Heart right ventricle (tissue), 16 donors: Measurements from ENCODE around the gene OR6B2. TPM values are rescaled to one million over a fixed set of nuclear protein-coding genes. Genes with fewer than 3 reads are reported as not detected.

Experiments used
- ATAC-seq, 8 donors: fragments of 200-7000 bp; cut with Tn5 transposase; one replicate each; pipeline ENCODE4 v1.9.1; 2020; ENCODE audit warnings: mild to moderate bottlenecking in 8 of 8, moderate library complexity in 8 of 8, moderate number of reproducible peaks in 1 of 8
- DNase-seq, 2 donors: peaks; one replicate each; pipeline ENCODE4 v3.0.0-alpha.2; 2020
- H3K27ac ChIP-seq, 10 donors: fragments of 200-600 bp; sonication (generic) in 2 of 10; one replicate each; pipeline versions ENCODE4 v1.5.0 to v1.8.0; 2020 to 2022; ENCODE audit warnings: mild to moderate bottlenecking in 3 of 10
- H3K27me3 ChIP-seq, 7 donors: fragments of 200-600 bp; one replicate each; pipeline ENCODE4 v1.8.0; 2021 to 2022; ENCODE audit warnings: mild to moderate bottlenecking in 2 of 7
- H3K36me3 ChIP-seq, 9 donors: fragments of 200-600 bp; sonication (generic) in 1 of 9; one replicate each; pipeline versions ENCODE4 v1.5.0 to v1.8.0; 2020 to 2022; ENCODE audit warnings: mild to moderate bottlenecking in 2 of 9
- H3K4me1 ChIP-seq, 9 donors: fragments of 200-600 bp; sonication (generic) in 1 of 9; one replicate each; pipeline versions ENCODE4 v1.5.0 to v1.8.0; 2020 to 2022; ENCODE audit warnings: mild to moderate bottlenecking in 4 of 9
- H3K4me3 ChIP-seq, 10 donors: fragments of 200-600 bp; sonication (generic) in 2 of 10; one replicate each; pipeline versions ENCODE4 v1.5.0 to v1.8.0; 2020 to 2022; ENCODE audit warnings: mild to moderate bottlenecking in 7 of 10, moderate library complexity in 2 of 10
- H3K9me3 ChIP-seq, 11 donors: fragments of 200-600 bp in 10 of 11; sonication (generic) in 2 of 11; one replicate each; pipeline versions ENCODE4 v1.5.0 to v1.8.0; 2013 to 2022; ENCODE audit warnings: mild to moderate bottlenecking in 2 of 11, control low read depth in 1 of 11, moderate library complexity in 1 of 11
- WGBS, 2 donors: extraction: QIAGEN DNeasy Blood & Tissue Kit; methylation state at CpG; one replicate each; pipeline ENCODE4 v1.1.7; 2013; ENCODE audit warnings: inconsistent platforms in 1 of 2; 5-methylcytosine and 5-hydroxymethylcytosine counted together
- intact Hi-C, 10 donors: fragments of 100-400 bp; cut with DNase I; formaldehyde crosslinking; loops; one replicate each; pipeline versions ENCODE4 v1.11.1 to v1.14.2; 2022
- polyA plus RNA-seq, 2 donors: library from polyadenylated mRNA; stranded (reverse); fragments of 200-250 nt; gene quantifications; one replicate each; pipeline ENCODE4 v1.2.3, GENCODE V29; 2013
- total RNA-seq, 10 donors: library from RNA; stranded (reverse); fragmentation: NEBNext Ultra II Directional in 3 of 10; extraction: Animal tissue kit (Norgen Biotek cat#: 25700) in 3 of 10; gene quantifications; one replicate each; pipeline versions ENCODE4 v1.2.1 to v1.2.4, GENCODE V29; 2021 to 2023
- TF ChIP-seq, protein P1 (sequence below), 9 donors: fragments of 200-600 bp; sonication (generic) in 2 of 9; IDR thresholded peaks; one replicate each; pipeline versions ENCODE4 v1.5.0 to v1.8.0; 2021 to 2022; ENCODE audit warnings: antibody characterized with exemption in 9 of 9, mild to moderate bottlenecking in 5 of 9, moderate library complexity in 1 of 9
- donor health status: Arrhythmogenic right ventricular cardiomyopathy.
- donor health status: ischemic (EF 13 %, LVEDD 7.1; RV severe dilation, severe dysfunction).
- donor health status: healthy with polysubstance abuse.
- donor health status: DM: no; HTN: yes; CAD: no.
- donor health status: DM: no; HTN: no; CAD: no.
- donor health status: ischemic (EF 25% LVEDD 6.9; RV normal size, moderate dysfunction).
- donor health status: ischemic (EF 25% LVEDD 5.7; RV mildly dilated, moderate dysfunction).
- donor health status: healthy.
- donor health status: DM: yes; HTN: yes; CAD: no.
- donor health status: Ischemic cardiomyopathy.
- donor health status: ischemic (EF 35%, LVEDD 5.7; RV mildly dilated, moderate dysfunction).
- donor health status: nonischemic (EF 11% LVEDD 7.7; RV severe dilation, severe dysfunction).
- donor health status: DM: yes; HTN: yes; CAD: no.
- donor health status: PGD.
- donor health status: ischemic (EF 29% LVEDD 5.4; RV normal size, mild dysfunction).
- donor health status: nonischemic (EF 23%, LVEDD 6.1; RV moderate dilation, normal function).

The OR6B2 gene
- total and polyA plus RNA-seq, 12 donors, result not detected

DNA sequence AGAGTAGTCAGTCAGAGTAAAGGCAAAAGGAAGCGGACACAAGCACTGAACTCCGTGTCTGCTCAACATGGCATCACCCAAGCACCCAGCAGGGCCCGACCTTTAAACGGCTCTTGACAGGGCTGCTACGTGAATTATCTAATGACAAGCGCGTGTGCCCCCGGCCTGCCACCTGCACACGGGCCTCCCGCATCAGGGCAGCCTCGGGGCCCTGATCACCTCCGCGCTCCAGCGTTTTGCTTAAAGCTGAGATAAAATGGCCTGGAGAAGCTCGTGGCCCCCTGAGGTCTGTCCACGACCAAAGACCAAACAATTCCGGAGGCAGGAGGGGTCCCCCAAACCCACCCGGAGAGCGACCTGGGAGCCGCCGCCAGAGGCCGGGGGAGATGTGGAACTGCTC lies 5.5 kb downstream of the OR6B2 start:
- WGBS, 2 donors, result 1% methylated on average over 22 of the region's 22 CpGs
- H3K9me3 ChIP-seq, result peaks cover 0 to 5% (median 0%) of the 10 kb centered on the region in 11 donors
- no peaks in the 10 kb centered on the region for H3K27me3 ChIP-seq
- TF ChIP-seq, protein P1, sequence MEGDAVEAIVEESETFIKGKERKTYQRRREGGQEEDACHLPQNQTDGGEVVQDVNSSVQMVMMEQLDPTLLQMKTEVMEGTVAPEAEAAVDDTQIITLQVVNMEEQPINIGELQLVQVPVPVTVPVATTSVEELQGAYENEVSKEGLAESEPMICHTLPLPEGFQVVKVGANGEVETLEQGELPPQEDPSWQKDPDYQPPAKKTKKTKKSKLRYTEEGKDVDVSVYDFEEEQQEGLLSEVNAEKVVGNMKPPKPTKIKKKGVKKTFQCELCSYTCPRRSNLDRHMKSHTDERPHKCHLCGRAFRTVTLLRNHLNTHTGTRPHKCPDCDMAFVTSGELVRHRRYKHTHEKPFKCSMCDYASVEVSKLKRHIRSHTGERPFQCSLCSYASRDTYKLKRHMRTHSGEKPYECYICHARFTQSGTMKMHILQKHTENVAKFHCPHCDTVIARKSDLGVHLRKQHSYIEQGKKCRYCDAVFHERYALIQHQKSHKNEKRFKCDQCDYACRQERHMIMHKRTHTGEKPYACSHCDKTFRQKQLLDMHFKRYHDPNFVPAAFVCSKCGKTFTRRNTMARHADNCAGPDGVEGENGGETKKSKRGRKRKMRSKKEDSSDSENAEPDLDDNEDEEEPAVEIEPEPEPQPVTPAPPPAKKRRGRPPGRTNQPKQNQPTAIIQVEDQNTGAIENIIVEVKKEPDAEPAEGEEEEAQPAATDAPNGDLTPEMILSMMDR (IDR thresholded peaks at IDR 0.05), result no peak
- peak overlapping the region; percentile 94 to 99 (median 98) for H3K27ac ChIP-seq
- peaks cover 0 to 21% (median 12%) of the 10 kb centered on the region in 9 donors for H3K36me3 ChIP-seq
- intact Hi-C loops, result no loop called here
- peak overlapping the region; percentile 72 to 100 (median 96) for H3K4me3 ChIP-seq
- DNase-seq (no peak), ATAC-seq (peak in 6 of 8 donors; percentile 8 to 43 (median 20))
- H3K4me1 ChIP-seq, result peaks cover 0 to 29% (median 21%) of the 10 kb centered on the region in 9 donors

DNA sequence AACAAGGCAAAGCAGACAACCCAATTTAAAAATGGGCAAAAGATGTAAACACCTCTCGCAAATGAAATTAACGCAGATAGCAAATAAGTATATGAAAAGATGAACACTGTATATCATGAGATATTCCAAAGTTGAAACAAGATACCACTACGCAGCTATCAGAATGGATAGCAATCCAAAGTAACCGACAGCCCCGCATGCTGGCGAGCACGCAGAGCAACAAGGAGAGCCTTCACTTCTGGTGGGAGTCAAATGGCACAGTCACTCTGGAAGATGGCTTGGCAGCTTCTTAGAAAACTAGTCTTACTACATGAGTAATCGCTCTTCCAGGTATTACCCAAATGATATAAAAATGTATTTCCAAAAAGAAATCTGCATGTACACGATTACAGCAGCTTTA lies 6.4 kb downstream of the OR6B2 start:
- DNase-seq (no peak), ATAC-seq (no peak)
- intact Hi-C loops, result no loop called here
- Histone ChIP-seq H3K27me3 (no peaks in the 10 kb centered on the region), H3K27ac (no peak overlapping the region), H3K9me3 (peaks cover 0 to 5% (median 0%) of the 10 kb centered on the region in 11 donors), H3K4me3 (peak overlapping the region in 7 of 10 donors; percentile 88 to 100 (median 98)), H3K36me3 (peaks cover 0 to 28% (median 12%) of the 10 kb centered on the region in 9 donors), H3K4me1 (peaks cover 0 to 29% (median 21%) of the 10 kb centered on the region in 9 donors)
- 67 to 71% methylated on average over 9 of the region's 9 CpGs for WGBS, 2 donors
- TF ChIP-seq, protein P1 (IDR thresholded peaks at IDR 0.05), result no peak

DNA sequence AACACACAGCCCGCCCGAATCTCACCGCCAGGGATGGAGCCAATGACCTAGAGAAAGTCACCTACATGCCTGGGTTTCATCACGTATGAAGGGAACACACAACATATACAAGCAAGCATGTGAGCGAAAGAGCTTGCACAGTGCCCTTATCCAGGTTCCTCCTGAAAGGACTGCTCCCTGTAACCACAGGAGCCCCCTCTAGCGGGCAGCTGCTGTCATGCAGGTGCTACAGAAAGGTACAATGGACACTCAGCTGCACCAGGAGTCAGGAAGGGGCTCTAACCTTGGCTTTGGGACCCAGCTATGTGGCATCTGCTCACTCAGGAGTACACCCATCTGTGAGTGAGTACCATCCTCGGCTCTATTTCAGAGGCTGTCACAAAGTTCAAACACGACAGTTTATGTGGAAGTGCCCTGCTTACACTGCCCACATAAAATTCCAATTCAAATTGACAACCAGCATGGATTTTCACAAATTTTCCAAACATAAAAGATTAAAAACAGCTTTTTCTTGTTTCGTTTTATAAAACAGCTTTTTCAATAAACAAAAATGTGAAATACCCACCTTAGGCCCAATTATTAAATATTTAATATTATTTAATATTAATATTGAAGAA lies 8.6 kb downstream of the OR6B2 start:
- Histone ChIP-seq H3K9me3 (no peaks in the 10 kb centered on the region), H3K4me1 (peaks cover 0 to 29% (median 21%) of the 10 kb centered on the region in 9 donors), H3K27ac (no peak overlapping the region), H3K36me3 (peaks cover 0 to 50% (median 29%) of the 10 kb centered on the region in 9 donors), H3K4me3 (no peak overlapping the region), H3K27me3 (no peaks in the 10 kb centered on the region)
- intact Hi-C loops, result loop anchor here in 1 of 10 donors (1.0 kb wide), 1 partner anchor 32 kb away; the partner anchor contains the start of gene OR6B3
- DNase-seq (peak; percentile 45 to 61), ATAC-seq (no peak)
- WGBS, 2 donors, result 53 to 56% methylated on average over 9 of the region's 9 CpGs
- TF ChIP-seq, protein P1 (IDR thresholded peaks at IDR 0.05), result peak; percentile 37 to 86 (median 78)

DNA sequence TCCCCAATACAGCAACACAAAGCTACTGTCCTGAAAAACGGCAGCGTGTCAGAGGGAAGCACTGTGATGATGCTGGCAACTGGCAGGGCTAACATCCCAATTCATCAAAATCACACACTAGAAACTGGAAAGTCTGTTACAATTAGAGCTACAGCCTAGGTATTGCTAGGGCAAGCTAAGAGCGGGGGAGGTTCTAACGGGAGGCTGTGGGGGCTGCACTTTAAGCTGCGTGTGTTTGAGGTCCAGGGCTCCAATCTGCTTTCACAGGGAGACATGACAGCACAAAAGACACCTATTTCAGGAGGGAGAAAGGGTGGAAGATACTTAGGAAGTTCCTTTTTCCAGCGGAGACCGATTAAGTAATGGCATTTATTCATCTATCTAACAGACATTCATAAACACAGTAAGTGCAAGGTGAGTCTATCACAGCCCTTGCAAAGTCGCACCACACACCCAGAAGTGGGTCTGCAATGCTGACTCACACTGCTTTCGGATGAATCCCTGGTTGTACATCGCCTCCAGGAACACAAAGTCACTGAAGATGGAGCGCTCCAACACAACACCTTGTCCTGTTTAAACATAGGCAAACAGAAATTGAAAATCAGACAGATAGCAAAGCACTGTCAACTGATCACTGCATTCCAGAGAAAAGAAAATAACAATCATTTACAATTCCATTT lies 12.0 kb downstream of the OR6B2 start:
- H3K4me1 ChIP-seq, result peaks cover 0 to 14% (median 7%) of the 10 kb centered on the region in 9 donors
- H3K27ac ChIP-seq, result no peak overlapping the region
- intact Hi-C loops, result no loop called here
- TF ChIP-seq, protein P1 (IDR thresholded peaks at IDR 0.05), result no peak
- no peaks in the 10 kb centered on the region for H3K27me3 ChIP-seq
- H3K9me3 ChIP-seq, result no peaks in the 10 kb centered on the region
- no peak for ATAC-seq
- no peak for DNase-seq
- 94% methylated on average over 11 of the region's 11 CpGs for WGBS, 2 donors
- H3K36me3 ChIP-seq, result peaks cover 0 to 84% (median 48%) of the 10 kb centered on the region in 9 donors
- no peak overlapping the region for H3K4me3 ChIP-seq
